OCI-LY3 (cell line): ENCODE results near the gene GPR55.

Experiments used
- EZH2phosphoT487 ChIP-seq: fragments of 200-600 bp; shearing (Covaris generic); IDR thresholded peaks from 2 replicates; pipeline ENCODE4 v1.6.1; 2018; ENCODE audit warnings: antibody characterized with exemption, mixed run types, low read depth
- TF ChIP-seq, protein P1 (sequence below): fragments of 200-600, 300-600 bp; sonication (generic); IDR thresholded peaks from 2 replicates; pipeline ENCODE4 v1.5.1; 2014; ENCODE audit warnings: antibody characterized with exemption, low read length, low read depth

DNA sequence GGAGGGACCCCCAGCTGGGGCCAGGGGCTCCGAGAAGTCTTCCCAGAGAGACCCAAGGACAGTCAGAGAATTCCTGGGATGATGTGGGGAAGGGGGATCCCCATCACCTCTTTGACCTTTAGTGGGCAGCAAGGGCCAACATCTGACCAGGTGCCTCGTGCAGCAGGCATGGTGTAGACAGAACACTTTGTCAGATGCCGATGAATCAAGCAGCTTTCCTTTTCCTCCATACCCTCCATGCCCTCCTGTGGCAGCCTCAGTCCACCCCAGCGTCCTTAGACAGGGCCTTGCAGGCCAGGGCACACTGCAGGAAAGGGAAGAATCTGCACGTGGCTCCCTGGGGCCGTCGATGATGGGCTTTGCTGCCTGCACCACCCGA is 26.3 kb downstream of the GPR55 start:
- TF ChIP-seq, protein P1, sequence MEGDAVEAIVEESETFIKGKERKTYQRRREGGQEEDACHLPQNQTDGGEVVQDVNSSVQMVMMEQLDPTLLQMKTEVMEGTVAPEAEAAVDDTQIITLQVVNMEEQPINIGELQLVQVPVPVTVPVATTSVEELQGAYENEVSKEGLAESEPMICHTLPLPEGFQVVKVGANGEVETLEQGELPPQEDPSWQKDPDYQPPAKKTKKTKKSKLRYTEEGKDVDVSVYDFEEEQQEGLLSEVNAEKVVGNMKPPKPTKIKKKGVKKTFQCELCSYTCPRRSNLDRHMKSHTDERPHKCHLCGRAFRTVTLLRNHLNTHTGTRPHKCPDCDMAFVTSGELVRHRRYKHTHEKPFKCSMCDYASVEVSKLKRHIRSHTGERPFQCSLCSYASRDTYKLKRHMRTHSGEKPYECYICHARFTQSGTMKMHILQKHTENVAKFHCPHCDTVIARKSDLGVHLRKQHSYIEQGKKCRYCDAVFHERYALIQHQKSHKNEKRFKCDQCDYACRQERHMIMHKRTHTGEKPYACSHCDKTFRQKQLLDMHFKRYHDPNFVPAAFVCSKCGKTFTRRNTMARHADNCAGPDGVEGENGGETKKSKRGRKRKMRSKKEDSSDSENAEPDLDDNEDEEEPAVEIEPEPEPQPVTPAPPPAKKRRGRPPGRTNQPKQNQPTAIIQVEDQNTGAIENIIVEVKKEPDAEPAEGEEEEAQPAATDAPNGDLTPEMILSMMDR = no peak
- TF ChIP-seq EZH2phosphoT487 = no peak
